EH (cell line): ENCODE measurements around the gene PRR20E.
"Not testable (repeated sequence)": the region's sequence is repeated elsewhere in the genome, so short reads cannot be mapped to it uniquely, and the experiment has no call there.

ENCODE experiments used
- DNase-seq: peaks from one replicate; pipeline ENCODE4 v3.0.0-alpha.2; 2015; ENCODE audit warnings: low read depth

PRR20E gene

DNA sequence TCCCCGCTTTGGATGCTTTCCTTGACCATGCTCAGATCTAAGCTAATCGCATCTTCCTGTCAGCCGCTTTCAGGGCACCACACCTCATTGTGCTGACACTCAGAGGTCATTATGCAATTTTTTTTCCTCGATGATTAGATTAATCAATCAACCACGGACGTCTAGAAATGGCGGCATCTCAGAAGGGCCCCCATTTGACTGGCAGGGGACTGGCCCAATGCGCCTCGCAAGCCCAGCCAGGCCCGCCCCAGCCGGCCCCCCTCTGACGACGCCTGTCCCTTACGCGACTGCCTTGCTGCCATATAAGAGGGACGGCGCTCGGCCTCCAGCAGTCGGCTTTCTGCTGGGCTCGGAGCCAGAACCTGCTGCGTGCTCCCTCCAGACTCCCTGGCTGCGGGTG, at the start of gene PRR20E:
TSS of gene PRR20E (plus strand) at position 301 of the 400 bp plus-strand sequence. CDS start 387 bp downstream, outside the sequence.
- DNase-seq = not testable (repeated sequence)

DNA sequence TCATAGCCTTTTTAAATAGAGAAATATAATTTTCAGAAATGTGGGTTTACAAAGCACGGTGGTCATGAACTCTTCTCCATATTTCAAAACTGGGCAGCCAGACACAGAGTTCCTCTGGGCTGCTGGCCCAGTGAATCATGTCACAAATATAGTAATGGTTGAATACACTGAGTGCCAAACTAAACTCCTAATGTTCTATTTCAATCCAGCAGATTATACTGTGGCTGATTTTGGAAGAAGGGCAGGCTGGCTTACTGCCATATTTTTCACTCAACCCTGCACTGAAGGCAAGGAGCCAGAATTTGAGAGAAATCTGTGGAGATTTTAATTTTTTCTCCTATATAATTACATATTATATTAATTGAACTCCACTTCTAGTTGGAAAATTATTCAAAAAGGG, 43.3 kb upstream of the PRR20E start:
- no peak for DNase-seq

DNA sequence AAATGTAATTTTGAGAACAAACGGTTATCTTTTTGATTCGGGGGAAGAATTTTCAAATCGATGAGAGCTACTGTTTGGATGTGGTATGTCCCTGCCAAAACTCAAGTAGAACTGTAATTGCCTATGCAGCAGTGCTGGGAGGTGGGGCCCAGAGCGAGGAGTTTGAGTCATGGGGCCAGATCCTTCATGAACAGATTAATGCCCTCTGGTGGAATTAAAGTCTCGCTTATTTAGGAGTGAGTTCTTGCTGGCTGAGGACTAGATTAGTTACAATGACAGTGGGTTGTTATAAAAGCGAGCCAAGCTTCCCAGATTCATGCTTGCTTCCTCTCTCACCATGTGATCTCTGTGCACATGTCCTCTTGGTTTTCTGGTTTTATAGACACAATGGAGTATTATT, 38.1 kb upstream of the PRR20E start:
- no peak for DNase-seq

DNA sequence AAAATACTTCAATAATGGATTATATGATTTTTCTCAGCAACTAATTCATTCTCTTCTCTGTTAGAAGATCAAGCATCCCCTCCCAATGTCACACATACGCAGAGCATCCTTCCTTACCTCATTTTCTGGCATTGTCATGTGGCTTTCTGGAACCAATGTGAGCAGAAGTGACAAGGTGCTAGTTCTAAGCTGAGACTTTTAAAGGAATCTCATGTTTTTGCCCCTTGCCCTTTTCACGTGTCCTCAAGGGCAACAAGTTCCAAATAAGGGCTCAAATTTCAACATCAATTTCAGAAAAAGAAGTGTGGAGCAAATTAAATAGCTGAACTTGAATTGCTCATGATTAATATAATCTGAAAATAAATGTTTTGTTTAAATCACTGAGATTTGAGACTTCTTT, 30.9 kb upstream of the PRR20E start:
- no peak for DNase-seq

DNA sequence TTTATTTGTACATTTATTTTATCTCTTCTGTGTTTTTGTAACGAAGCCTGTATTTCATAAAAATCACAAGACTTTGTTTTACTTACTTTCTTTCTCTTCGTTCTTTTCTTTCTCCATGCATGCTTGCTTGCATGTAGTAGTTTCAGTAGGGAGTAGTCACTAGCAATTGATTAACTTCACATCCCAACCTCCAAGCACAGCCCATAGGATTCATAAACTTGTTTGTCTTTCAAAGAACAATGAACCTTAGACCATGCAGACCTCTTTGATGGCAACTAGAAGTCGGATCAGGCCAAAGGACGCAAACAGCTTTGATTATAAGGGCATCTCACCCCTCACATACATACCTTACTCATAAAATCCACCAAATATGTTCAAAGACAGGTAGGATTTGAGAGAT, 29.4 kb upstream of the PRR20E start:
- DNase-seq = no peak

DNA sequence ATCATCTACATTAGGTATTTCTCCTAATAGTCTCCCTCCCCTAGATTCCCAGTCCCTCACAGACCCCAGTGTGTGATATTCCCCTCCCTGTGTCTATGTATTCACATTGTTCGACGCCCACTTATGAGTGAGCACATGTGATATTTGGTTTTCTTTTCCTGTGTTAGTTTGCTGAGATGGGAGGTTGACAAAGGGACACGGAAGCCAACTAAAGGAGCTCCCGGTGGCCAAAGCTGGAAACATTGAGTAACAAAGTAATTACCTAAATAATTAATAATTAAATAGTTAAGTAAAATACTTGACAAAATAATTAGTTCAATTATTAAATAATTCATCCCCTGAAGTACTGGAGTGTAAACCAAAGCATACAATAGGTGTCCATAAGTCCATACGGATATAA, 28.0 kb upstream of the PRR20E start:
- no peak for DNase-seq

DNA sequence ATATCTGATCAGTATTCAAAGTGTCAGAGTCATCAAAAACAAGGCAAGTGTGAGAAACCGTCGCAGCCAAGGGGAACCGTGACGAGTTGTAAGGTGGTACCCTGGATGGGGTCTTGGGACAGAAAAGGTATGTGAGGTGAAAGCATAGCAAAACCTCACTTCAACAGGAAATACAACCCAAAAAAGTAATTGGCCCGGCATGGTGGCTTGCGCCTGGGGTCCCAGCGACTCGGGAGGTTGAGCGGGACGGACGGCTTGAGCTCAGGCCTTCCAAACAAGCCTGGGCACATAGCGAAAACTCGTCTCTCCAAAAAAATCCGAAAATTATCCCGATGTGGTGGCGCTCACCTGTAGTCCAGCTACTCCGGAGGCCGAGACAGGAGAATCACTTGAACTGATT, 27.2 kb upstream of the PRR20E start:
- DNase-seq = not testable (repeated sequence)

DNA sequence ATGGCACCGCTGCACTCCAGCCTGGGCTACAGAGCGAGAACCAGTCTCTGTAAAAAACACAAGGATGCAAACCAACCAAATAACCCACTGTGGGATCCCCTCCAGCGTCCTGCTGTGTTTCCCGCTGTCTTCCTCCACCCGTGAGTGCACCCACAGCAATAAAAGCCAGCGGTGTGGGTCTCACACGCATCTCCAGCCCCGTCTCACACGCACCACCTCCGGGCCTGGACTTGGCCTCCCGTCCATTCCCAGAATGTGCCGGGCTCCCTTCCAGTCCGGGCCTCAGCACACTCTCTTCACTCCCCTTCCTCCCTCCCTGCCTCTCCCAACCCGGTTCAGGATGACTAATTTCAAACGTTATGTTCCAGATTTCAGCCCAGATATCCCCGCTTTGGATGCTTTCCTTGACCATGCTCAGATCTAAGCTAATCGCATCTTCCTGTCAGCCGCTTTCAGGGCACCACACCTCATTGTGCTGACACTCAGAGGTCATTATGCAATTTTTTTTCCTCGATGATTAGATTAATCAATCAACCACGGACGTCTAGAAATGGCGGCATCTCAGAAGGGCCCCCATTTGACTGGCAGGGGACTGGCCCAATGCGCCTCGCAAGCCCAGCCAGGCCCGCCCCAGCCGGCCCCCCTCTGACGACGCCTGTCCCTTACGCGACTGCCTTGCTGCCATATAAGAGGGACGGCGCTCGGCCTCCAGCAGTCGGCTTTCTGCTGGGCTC, 26.6 kb upstream of the PRR20E start, which contains the start of gene PRR20A:
TSS of gene PRR20A (plus strand) at position 684 of the 734 bp plus-strand sequence. CDS start 387 bp downstream, outside the sequence.
- DNase-seq = not testable (repeated sequence)

DNA sequence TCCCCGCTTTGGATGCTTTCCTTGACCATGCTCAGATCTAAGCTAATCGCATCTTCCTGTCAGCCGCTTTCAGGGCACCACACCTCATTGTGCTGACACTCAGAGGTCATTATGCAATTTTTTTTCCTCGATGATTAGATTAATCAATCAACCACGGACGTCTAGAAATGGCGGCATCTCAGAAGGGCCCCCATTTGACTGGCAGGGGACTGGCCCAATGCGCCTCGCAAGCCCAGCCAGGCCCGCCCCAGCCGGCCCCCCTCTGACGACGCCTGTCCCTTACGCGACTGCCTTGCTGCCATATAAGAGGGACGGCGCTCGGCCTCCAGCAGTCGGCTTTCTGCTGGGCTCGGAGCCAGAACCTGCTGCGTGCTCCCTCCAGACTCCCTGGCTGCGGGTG, 19.8 kb upstream of the PRR20E start, which contains the start of gene PRR20B:
TSS of gene PRR20B (plus strand) at position 301 of the 400 bp plus-strand sequence. CDS start 387 bp downstream, outside the sequence.
- DNase-seq = not testable (repeated sequence)

DNA sequence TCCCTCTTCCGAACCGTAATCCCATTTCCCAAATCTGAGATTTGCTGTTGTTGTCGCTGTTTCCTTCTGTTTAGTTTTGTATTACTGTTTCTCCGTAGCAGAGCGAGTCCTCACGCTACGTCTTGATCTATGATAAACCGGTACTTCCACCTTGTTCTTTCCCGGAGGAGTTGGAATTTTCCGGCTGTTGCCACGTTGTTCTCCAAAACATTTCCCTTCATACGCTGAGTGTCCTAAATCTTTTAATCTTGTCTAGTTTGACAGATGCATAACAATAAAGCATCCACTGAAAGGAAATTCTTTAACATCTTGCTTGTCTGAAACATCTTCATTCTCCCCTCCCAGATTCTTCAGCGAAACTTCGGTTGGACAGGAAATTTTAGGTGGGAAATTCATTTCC, 18.9 kb upstream of the PRR20E start:
- DNase-seq = not testable (repeated sequence)

DNA sequence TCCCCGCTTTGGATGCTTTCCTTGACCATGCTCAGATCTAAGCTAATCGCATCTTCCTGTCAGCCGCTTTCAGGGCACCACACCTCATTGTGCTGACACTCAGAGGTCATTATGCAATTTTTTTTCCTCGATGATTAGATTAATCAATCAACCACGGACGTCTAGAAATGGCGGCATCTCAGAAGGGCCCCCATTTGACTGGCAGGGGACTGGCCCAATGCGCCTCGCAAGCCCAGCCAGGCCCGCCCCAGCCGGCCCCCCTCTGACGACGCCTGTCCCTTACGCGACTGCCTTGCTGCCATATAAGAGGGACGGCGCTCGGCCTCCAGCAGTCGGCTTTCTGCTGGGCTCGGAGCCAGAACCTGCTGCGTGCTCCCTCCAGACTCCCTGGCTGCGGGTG, 13.2 kb upstream of the PRR20E start, which contains the start of gene PRR20C:
TSS of gene PRR20C (plus strand) at position 301 of the 400 bp plus-strand sequence. CDS start 387 bp downstream, outside the sequence.
- not testable (repeated sequence) for DNase-seq

DNA sequence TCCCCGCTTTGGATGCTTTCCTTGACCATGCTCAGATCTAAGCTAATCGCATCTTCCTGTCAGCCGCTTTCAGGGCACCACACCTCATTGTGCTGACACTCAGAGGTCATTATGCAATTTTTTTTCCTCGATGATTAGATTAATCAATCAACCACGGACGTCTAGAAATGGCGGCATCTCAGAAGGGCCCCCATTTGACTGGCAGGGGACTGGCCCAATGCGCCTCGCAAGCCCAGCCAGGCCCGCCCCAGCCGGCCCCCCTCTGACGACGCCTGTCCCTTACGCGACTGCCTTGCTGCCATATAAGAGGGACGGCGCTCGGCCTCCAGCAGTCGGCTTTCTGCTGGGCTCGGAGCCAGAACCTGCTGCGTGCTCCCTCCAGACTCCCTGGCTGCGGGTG, 6.7 kb upstream of the PRR20E start, which contains the start of gene PRR20D:
TSS of gene PRR20D (plus strand) at position 301 of the 400 bp plus-strand sequence. CDS start 387 bp downstream, outside the sequence.
- not testable (repeated sequence) for DNase-seq

DNA sequence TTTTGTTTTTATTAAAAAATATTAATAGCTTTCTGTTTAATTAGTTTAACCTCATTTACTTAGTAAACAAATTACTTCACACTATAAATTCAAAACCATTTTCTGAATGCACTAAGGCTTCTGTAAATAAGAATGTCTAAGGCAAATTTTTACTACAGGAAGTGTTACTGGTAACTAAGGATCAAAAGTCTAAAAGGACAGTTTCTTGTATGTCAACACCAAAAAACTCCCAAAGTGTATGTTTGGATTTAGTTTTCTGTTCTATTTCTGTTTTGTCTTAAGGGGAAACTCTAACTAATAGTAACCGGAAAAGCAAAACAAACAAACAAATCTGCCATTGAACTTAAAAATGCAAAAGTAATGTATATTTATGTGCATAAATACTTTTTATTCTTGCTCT, 24.7 kb downstream of the PRR20E start:
- no peak for DNase-seq

DNA sequence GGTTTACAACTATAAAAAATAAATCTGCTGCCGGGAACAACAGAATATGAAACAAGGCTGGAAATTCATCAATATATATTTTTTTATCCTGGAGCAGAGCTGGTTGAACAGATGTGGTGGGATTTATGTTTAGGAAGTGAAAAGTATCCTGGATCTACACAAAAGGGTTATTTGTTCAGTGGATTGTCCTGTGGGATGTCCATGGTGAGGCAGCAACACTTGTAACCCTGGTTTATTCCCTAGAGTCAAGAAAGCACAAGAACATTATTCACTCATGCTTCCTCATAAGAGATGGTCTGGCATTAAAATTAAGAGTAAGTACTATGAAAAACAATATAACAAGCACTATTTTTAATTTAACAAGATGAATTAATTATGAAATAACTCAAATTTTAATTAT, 46.0 kb downstream of the PRR20E start:
- DNase-seq = no peak
